D721Med (cell line): ENCODE results near the gene CENPP.
"Not testable (repeated sequence)": the region's sequence is repeated elsewhere in the genome, so short reads cannot be mapped to it uniquely, and the experiment has no call there.

Experiments
- DNase-seq: peaks from one replicate; pipeline ENCODE4 v3.0.0; 2011; ENCODE audit warnings: low spot score; ENCODE audit not compliant: insufficient read length
- FAIRE-seq: peaks from 2 replicates; lab custom pipeline; 2011; peaks lifted over from hg19 to GRCh38; lab: Jason Lieb, UNC
- TF ChIP-seq, protein P1 (sequence below): IDR thresholded peaks from 2 replicates; pipeline ENCODE4 v1.5.1; 2012; ENCODE audit warnings: mild to moderate bottlenecking, control low read depth; ENCODE audit not compliant: insufficient read depth; ENCODE audit errors: missing control alignments

The CENPP gene

GRCh38 chr9:92617195-92617813, 291.6 kb downstream of the CENPP start:
- DNase-seq, result no peak
- no peak for FAIRE-seq
- TF ChIP-seq, protein P1, sequence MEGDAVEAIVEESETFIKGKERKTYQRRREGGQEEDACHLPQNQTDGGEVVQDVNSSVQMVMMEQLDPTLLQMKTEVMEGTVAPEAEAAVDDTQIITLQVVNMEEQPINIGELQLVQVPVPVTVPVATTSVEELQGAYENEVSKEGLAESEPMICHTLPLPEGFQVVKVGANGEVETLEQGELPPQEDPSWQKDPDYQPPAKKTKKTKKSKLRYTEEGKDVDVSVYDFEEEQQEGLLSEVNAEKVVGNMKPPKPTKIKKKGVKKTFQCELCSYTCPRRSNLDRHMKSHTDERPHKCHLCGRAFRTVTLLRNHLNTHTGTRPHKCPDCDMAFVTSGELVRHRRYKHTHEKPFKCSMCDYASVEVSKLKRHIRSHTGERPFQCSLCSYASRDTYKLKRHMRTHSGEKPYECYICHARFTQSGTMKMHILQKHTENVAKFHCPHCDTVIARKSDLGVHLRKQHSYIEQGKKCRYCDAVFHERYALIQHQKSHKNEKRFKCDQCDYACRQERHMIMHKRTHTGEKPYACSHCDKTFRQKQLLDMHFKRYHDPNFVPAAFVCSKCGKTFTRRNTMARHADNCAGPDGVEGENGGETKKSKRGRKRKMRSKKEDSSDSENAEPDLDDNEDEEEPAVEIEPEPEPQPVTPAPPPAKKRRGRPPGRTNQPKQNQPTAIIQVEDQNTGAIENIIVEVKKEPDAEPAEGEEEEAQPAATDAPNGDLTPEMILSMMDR, result no peak

GRCh38 chr9:92617951-92618510, 292.3 kb downstream of the CENPP start:
- no peak for DNase-seq
- no peak for FAIRE-seq
- TF ChIP-seq, protein P1, result no peak

DNA sequence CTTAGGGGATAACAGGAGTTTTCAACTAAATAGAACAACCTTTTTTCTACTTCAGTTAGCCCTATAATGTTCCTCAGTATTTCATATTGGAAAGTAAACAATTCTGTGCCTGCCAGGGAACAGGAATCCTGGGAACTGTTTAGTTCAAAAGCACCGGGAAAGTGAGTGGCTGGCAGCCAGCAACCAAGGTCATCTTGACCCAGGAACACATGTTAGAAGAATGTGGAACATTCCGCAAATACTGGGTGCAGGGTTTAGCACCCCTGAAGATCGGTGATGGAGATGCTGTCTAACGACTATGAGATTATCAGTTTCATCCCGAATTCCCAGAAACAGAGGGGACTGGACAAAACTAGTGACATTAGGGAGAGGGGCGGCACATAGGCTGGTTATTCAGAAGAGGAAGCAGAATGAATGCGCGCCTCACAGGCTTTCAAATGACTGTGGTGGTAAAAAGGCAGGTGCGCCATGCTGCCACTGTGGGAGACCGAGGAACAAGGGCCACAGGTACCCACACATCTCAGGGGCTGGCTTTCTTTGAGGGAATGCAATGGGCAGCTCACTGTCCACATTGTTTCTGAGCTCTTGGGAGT, 293.0 kb downstream of the CENPP start:
- FAIRE-seq, result no peak
- TF ChIP-seq, protein P1, result no peak
- no peak for DNase-seq

DNA sequence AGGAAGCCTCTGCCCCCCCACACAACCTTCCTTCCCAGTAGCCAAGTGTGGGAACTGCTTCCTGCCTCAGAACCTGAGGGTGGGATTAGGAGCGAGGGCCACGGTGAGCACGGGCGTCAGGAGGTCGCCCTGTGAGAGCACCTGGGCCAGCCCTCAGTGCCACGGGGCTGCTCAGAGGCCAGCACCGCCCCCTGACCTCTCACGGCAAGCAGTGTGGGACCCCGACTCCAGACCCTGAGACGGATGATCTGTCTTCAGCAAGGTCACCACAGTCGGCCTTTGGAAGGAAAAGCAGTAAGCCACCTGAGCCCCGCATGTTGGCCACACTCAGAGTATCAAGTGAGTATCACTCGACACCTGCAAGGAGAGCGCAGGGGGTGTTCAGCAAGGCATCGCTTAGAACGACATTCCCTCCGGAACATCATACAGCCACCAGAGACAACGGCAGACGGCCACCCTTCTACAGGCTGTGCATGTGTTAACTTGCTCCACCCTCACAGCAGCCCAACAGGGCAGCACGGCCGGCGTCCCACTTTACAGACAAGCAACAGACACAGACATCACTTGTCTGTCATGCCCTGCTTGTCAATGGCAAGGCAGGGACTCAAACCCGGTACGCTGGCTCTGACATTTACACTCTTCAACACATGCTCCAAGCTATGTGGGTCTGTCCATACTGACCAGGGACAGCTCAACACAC, 294.0 kb downstream of the CENPP start:
- TF ChIP-seq, protein P1, result no peak
- no peak for DNase-seq
- no peak for FAIRE-seq

DNA sequence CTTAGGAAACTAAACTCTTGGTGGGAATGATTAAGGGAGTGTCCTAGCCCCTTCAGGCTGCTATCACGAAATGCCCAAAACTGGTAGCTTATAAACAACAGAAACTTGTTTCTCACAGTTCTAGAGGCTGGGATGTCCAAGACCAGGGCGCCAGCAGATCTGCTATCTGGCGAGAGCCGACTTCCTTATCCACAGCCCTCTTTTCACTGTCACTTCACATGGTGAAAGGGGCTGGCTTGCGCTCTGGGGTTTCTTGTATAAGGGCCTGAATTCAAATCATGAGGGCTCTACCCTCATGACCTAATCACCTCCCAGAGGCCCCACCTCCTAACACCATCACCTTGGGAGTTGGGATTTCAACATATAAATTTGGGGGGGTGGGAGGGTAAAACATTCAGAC, 295.1 kb downstream of the CENPP start:
- DNase-seq (no peak), FAIRE-seq (no peak)
- TF ChIP-seq, protein P1, result no peak

DNA sequence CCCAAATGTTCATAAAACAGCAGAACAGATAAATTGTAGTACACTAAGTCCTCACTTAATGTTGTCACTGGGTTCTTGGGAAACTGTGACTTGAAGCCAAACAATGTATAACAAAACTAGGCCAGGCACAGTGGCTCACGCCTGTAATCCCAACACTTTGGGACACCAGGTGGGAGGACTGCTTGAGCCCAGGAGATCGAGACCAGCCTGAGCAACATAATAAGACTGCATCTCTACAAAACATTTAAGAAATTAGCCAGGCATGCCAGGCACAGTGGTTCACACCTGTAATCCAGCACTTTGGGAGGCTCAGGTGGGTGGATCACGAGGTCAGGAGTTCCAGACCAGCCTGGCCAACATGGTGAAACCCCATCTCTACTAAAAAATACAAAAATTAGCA, 298.2 kb downstream of the CENPP start:
- DNase-seq, FAIRE-seq: not testable (repeated sequence)

GRCh38 chr9:92626484-92626883, 300.7 kb downstream of the CENPP start:
- DNase-seq (no peak), FAIRE-seq (no peak)
- TF ChIP-seq, protein P1, result no peak
